Thymus (tissue), 11 donors: ENCODE data around the gene GTF2B. TPM values are rescaled to one million over a fixed set of nuclear protein-coding genes. Genes with fewer than 3 reads are reported as not detected.
"Not testable (repeated sequence)": the region's sequence is repeated elsewhere in the genome, so short reads cannot be mapped to it uniquely, and the experiment has no call there.

Experiments used
- DNase-seq, 9 donors: peaks; one replicate each; pipeline ENCODE4 v3.0.0-alpha.2; 2013; ENCODE audit warnings: low spot score in 9 of 9, low read depth in 6 of 9, missing footprints in 1 of 9
- H3K27ac ChIP-seq, 2 donors: one replicate each; pipeline ENCODE4 v1.5.1; 2013; ENCODE audit warnings: control low read depth in 1 of 2, low read depth in 1 of 2, low read length in 1 of 2, mild to moderate bottlenecking in 1 of 2, moderate library complexity in 1 of 2
- H3K27me3 ChIP-seq, 2 donors: one replicate each; pipeline ENCODE4 v1.5.1; 2013; ENCODE audit warnings: low read length in 1 of 2; ENCODE audit not compliant: control insufficient read depth in 2 of 2, insufficient read depth in 1 of 2
- H3K36me3 ChIP-seq, 2 donors: one replicate each; pipeline ENCODE4 v1.5.1; 2013; ENCODE audit warnings: low read length in 1 of 2, mild to moderate bottlenecking in 1 of 2, moderate library complexity in 1 of 2; ENCODE audit not compliant: control insufficient read depth in 2 of 2, insufficient read depth in 2 of 2
- H3K4me1 ChIP-seq, 2 donors: one replicate each; pipeline ENCODE4 v1.5.1; 2013; ENCODE audit warnings: low read length in 2 of 2; ENCODE audit not compliant: control insufficient read depth in 2 of 2, insufficient read depth in 2 of 2
- H3K4me3 ChIP-seq, 2 donors: one replicate each; pipeline ENCODE4 v1.5.1; 2013; ENCODE audit warnings: low read length in 2 of 2, control low read depth in 1 of 2, mild to moderate bottlenecking in 1 of 2
- H3K9me3 ChIP-seq, 2 donors: one replicate each; pipeline ENCODE4 v1.5.1; 2013; ENCODE audit warnings: low read length in 1 of 2, mild to moderate bottlenecking in 1 of 2; ENCODE audit not compliant: control insufficient read depth in 2 of 2, insufficient read depth in 1 of 2
- WGBS: extraction: QIAGEN DNeasy Blood & Tissue Kit; methylation state at CpG from one replicate; pipeline ENCODE4 v1.1.7; 2013; 5-methylcytosine and 5-hydroxymethylcytosine counted together
- polyA plus RNA-seq: library from polyadenylated mRNA; stranded (reverse); fragments of 200-250 nt; gene quantifications from one replicate; pipeline ENCODE4 v1.2.3, GENCODE V29; 2013
- total RNA-seq: library from RNA; stranded (reverse); fragments of 120-200 nt; gene quantifications from one replicate; pipeline ENCODE4 v1.2.4, GENCODE V29; 2013
- donor health status: healthy.

The GTF2B gene
- total and polyA plus RNA-seq, 2 donors, result 49.3 to 95.4 TPM

DNA sequence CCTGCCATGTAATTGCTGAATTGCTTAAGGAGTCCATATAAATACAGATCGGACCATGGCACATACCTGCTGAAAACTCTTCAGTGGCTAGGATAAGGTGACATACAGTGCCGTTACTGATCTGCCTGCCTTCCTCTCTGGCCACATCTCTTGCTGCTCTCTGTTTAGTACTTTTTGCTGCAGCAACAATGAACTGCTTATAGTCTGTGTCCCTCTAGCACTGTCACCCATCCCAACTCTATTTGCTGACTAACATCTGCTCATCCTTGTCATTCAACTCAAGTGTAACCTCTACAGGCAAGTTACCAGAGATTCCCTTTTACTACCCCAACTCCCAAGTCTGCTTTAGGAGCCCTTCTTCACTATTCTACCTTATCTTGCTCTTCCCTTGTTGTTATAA lies 65.6 kb downstream of the GTF2B start:
- H3K36me3 ChIP-seq, result peaks cover 12 to 25% of the 10 kb centered on the region in 2 donors
- H3K27ac ChIP-seq, result no peak overlapping the region
- WGBS, result 96% methylated on average over 2 of the region's 2 CpGs

DNA sequence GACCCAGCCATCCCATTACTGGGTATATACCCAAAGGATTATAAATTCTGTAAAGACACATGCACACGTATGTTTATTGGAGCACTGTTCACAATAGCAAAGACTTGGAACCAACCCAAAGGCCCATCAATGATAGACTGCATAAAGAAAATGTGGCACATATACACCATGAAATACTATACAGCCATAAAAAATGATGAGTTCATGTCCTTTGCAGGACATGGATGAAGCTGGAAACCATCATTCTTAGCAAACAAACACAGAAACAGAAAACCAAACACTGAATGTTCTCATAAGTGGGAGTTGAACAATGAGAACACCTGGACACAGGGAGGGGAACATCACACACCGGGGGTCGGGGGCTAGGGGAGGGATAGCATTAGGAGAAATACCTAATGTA lies 71.7 kb downstream of the GTF2B start:
- H3K27ac ChIP-seq, H3K4me3 ChIP-seq, H3K9me3 ChIP-seq, DNase-seq, H3K27me3 ChIP-seq, H3K4me1 ChIP-seq: not testable (repeated sequence)
- WGBS, result 98% methylated on average over 3 of the region's 3 CpGs
- H3K36me3 ChIP-seq, result peaks cover 5 to 22% of the 10 kb centered on the region in 2 donors

More for the DNA sequence above, 65.6 kb downstream of the GTF2B start:
- no peaks in the 10 kb centered on the region for H3K9me3 ChIP-seq
- H3K4me1 ChIP-seq, result no peaks in the 10 kb centered on the region
- DNase-seq, result no peak
- no peak overlapping the region for H3K4me3 ChIP-seq
- no peaks in the 10 kb centered on the region for H3K27me3 ChIP-seq

GRCh38 chr1:88813471-88813870 lies 77.9 kb downstream of the GTF2B start:
- WGBS, result 92% methylated on average over 1 of the region's 1 CpG

GRCh38 chr1:88812366-88812765 lies 79.0 kb downstream of the GTF2B start:
- Histone ChIP-seq H3K36me3 (peaks cover 7 to 32% of the 10 kb centered on the region in 2 donors), H3K9me3 (no peaks in the 10 kb centered on the region), H3K4me3 (no peak overlapping the region), H3K27ac (no peak overlapping the region), H3K27me3 (no peaks in the 10 kb centered on the region), H3K4me1 (no peaks in the 10 kb centered on the region)
- no peak for DNase-seq

More at GRCh38 chr1:88813471-88813870, 77.9 kb downstream of the GTF2B start:
- peaks cover 7 to 26% of the 10 kb centered on the region in 2 donors for H3K36me3 ChIP-seq
- no peaks in the 10 kb centered on the region for H3K9me3 ChIP-seq
- H3K27me3 ChIP-seq, result no peaks in the 10 kb centered on the region
- no peaks in the 10 kb centered on the region for H3K4me1 ChIP-seq
- no peak overlapping the region for H3K4me3 ChIP-seq
- no peak for DNase-seq
- no peak overlapping the region for H3K27ac ChIP-seq

- Histone ChIP-seq H3K4me3 (no peak overlapping the region), H3K36me3 (peaks cover 8 to 61% of the 10 kb centered on the region in 2 donors), H3K4me1 (no peaks in the 10 kb centered on the region), H3K9me3 (no peaks in the 10 kb centered on the region), H3K27me3 (no peaks in the 10 kb centered on the region), H3K27ac (no peak overlapping the region)
- WGBS, result 97% methylated on average over 5 of the region's 5 CpGs
- DNase-seq, result no peak
These were observed 87.9 kb downstream of the GTF2B start for GRCh38 chr1:88803444-88803843.

DNA sequence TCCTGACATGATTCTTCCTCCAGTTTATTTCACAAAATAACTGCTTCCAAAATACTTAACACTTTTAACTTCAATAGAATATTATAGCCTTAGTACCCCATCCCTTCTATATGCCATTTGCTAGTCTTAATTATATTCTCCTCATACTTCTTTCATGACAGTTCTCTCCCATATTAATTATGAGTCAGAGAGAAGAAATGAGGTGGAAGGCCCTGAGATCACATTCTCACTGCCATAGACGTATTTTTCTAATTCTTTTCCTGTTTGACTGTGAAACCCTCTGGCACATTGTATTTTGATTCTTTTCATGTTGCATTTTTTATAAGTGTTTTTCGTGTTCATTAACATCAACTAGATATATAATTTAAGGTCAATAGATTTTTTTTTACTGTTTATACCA lies 88.4 kb downstream of the GTF2B start:
- Histone ChIP-seq H3K4me1 (no peaks in the 10 kb centered on the region), H3K4me3 (no peak overlapping the region), H3K9me3 (no peaks in the 10 kb centered on the region), H3K27me3 (no peaks in the 10 kb centered on the region), H3K27ac (no peak overlapping the region), H3K36me3 (peaks cover 8 to 57% of the 10 kb centered on the region in 2 donors)
- no peak for DNase-seq
- WGBS, result 97% methylated on average over 2 of the region's 2 CpGs

Other genes starting within 250 kb of the GTF2B start
- 27.5 TPM for gene PKN2, start 207.3 kb downstream of the GTF2B start, total RNA-seq
- 26.0 TPM for gene PKN2, start 207.3 kb downstream of the GTF2B start, polyA plus RNA-seq
- 21.2 TPM for gene KYAT3, start 101.1 kb upstream of the GTF2B start, total RNA-seq
- 34.1 TPM for gene KYAT3, start 101.1 kb upstream of the GTF2B start, polyA plus RNA-seq
- 8.3 TPM for gene RBMXL1, start 101.1 kb upstream of the GTF2B start, total RNA-seq
- gene RBMXL1, start 101.1 kb upstream of the GTF2B start, polyA plus RNA-seq, result 6.3 TPM
- 13.2 TPM for gene GBP3, start 131.3 kb upstream of the GTF2B start, total RNA-seq
- 16.2 TPM for gene GBP3, start 131.3 kb upstream of the GTF2B start, polyA plus RNA-seq
- 44.1 TPM for gene GBP1, start 173.6 kb upstream of the GTF2B start, total RNA-seq
- 53.0 TPM for gene GBP1, start 173.6 kb upstream of the GTF2B start, polyA plus RNA-seq
- gene GBP2, start 234.5 kb upstream of the GTF2B start, total RNA-seq, result 60.5 TPM
- gene GBP2, start 234.5 kb upstream of the GTF2B start, polyA plus RNA-seq, result 88.7 TPM